ENCODE measurements around the gene DNAH11.
"Not testable (repeated sequence)": the region's sequence is repeated elsewhere in the genome, so short reads cannot be mapped to it uniquely, and the experiment has no call there.

DNAH11 gene

GRCh38 chr7:21617916-21618390, 75.1 kb downstream of the DNAH11 start:
- peak; percentile 89 for DNase-seq (ENCODE audit: low read depth)

GRCh38 chr7:21618706-21619105, 75.9 kb downstream of the DNAH11 start:
- DNase-seq (ENCODE audit: low read depth), result no peak

- peak; percentile 52 for DNase-seq (ENCODE audit: low read depth)
Measured at GRCh38 chr7:21620054-21620453, 77.2 kb downstream of the DNAH11 start.

- no peak for DNase-seq (ENCODE audit: low read depth)
Measured at GRCh38 chr7:21624320-21624719, 81.5 kb downstream of the DNAH11 start.

- DNase-seq (ENCODE audit: low read depth), result no peak
Measured at GRCh38 chr7:21636694-21637093, 93.9 kb downstream of the DNAH11 start.

GRCh38 chr7:21639206-21639868, 96.5 kb downstream of the DNAH11 start:
- no peak for DNase-seq (ENCODE audit: low read depth)

GRCh38 chr7:21640105-21640504, 97.3 kb downstream of the DNAH11 start:
- DNase-seq (ENCODE audit: low read depth), result no peak

- DNase-seq (ENCODE audit: low read depth), result peak; percentile 31
Measured at GRCh38 chr7:21641546-21641945, 98.7 kb downstream of the DNAH11 start.

GRCh38 chr7:21642422-21642821, 99.6 kb downstream of the DNAH11 start:
- peak; percentile 86 for DNase-seq (ENCODE audit: low read depth)

GRCh38 chr7:21651697-21652096, 108.9 kb downstream of the DNAH11 start:
- no peak for DNase-seq (ENCODE audit: low read depth)

- no peak for DNase-seq (ENCODE audit: low read depth)
Measured at GRCh38 chr7:21653623-21654022, 110.8 kb downstream of the DNAH11 start.

GRCh38 chr7:21656081-21656480, 113.2 kb downstream of the DNAH11 start:
- DNase-seq (ENCODE audit: low read depth), result no peak

- DNase-seq (ENCODE audit: low read depth), result no peak
Measured at GRCh38 chr7:21656796-21657195, 114.0 kb downstream of the DNAH11 start.

- peak; percentile 83 for DNase-seq (ENCODE audit: low read depth)
Measured at GRCh38 chr7:21670496-21670895, 127.7 kb downstream of the DNAH11 start.

- no peak for DNase-seq (ENCODE audit: low read depth)
Measured at GRCh38 chr7:21671859-21672258, 129.0 kb downstream of the DNAH11 start.

GRCh38 chr7:21675255-21675654, 132.4 kb downstream of the DNAH11 start:
- DNase-seq (ENCODE audit: low read depth), result peak; percentile 86

- DNase-seq (ENCODE audit: low read depth), result peak; percentile 37
Measured at GRCh38 chr7:21690705-21691104, 147.9 kb downstream of the DNAH11 start.

- not testable (repeated sequence) for DNase-seq (ENCODE audit: low read depth)
Measured at GRCh38 chr7:21691146-21691545, 148.3 kb downstream of the DNAH11 start.

- not testable (repeated sequence) for DNase-seq (ENCODE audit: low read depth)
Measured at GRCh38 chr7:21700587-21700986, 157.7 kb downstream of the DNAH11 start.

- DNase-seq (ENCODE audit: low read depth), result no peak
Measured at GRCh38 chr7:21702303-21702702, 159.5 kb downstream of the DNAH11 start.

- DNase-seq (ENCODE audit: low read depth), result no peak
Measured at GRCh38 chr7:21704359-21704758, 161.5 kb downstream of the DNAH11 start.

GRCh38 chr7:21706131-21706530, 163.3 kb downstream of the DNAH11 start:
- DNase-seq (ENCODE audit: low read depth), result no peak

GRCh38 chr7:21707566-21707965, 164.7 kb downstream of the DNAH11 start:
- DNase-seq (ENCODE audit: low read depth), result no peak

GRCh38 chr7:21708096-21708495, 165.3 kb downstream of the DNAH11 start:
- DNase-seq (ENCODE audit: low read depth), result no peak

All from amniotic epithelial cell (primary cell).